NCI-H2029 treated with DMSO at 0.1 percent for 48 hours (cell line): ENCODE measurements around the gene OSTN.
"Not testable (repeated sequence)": the region's sequence is repeated elsewhere in the genome, so short reads cannot be mapped to it uniquely, and the experiment has no call there.

ENCODE experiments used
- DNase-seq: peaks from one replicate; lab custom pipeline; 2025; lab: John Stamatoyannopoulos, UW

The OSTN gene

DNA sequence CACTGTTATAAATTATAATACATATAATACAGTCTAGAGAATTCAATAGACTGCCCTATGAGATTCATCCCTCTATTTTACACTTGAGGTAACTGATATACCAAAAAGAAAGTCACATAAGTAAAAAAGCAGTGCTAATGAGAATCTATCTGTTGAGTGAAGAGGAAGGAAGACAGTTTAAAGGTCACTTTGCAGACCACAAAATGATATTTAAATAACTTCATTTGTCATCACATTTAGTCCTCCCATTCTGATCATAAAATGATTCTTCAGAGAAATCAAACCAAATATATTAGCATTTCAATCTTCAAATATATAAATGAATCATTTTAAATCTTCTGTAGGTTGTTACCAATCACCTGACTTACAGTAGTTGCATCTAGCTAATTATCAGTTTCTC lies 69.7 kb downstream of the OSTN start:
- no peak for DNase-seq

DNA sequence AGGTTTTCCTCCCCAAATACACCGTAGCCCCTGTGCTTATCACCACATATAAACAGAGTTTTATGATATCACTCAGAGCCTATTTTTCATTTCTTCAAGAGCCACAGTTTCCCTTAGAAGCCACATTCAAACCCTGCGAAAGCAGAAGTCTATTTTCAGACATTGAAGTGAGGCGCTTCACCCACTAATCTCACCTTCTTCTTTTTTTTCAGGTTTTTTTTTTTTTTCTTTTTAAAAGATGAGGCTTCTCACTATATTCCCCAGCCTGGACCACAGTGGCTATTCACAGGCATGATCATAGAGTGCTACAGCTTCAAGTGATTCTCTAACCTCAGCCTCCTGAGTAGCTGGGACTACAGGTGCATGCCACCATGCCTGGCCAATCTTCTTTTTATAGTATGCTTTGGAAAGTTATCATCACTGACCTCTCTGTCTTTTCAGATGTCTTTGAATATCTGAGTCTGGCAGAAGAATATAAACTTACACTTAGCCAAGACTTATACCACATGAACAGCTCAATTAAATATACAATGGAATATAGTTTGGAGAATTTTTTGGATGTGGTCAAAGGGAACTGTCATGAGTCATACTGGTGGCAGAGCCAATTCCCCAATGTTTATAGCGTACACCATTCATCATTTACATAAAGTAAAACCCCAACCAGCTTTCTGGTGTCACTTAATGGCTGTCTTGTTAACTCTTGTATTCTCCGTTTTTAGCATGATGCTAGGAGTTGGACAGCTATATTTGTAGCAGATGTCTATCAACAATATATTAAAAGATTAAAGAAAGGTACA lies 70.4 kb downstream of the OSTN start:
- DNase-seq = no peak

- not testable (repeated sequence) for DNase-seq
These were observed 76.2 kb downstream of the OSTN start for GRCh38 chr3:191275244-191275643.

DNA sequence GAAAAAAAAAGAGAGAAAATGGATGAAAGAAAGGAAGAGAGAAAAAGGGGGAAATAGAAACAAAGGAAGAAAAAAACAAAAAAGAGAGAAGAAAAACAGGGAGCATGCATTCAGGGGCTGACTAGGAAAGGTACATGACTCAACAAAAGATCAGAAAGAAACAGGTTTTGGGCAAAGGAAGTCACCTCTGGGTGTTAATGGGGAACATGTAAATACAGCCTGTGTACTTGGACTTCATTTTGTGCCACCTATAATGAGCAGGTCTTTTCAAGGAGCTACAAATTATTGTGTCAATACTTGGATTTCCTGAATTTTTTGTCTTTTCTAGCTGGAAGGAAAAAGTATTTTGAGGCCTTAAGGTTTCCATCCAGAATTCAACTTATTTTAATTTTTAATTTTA lies 76.7 kb downstream of the OSTN start:
- no peak for DNase-seq

DNA sequence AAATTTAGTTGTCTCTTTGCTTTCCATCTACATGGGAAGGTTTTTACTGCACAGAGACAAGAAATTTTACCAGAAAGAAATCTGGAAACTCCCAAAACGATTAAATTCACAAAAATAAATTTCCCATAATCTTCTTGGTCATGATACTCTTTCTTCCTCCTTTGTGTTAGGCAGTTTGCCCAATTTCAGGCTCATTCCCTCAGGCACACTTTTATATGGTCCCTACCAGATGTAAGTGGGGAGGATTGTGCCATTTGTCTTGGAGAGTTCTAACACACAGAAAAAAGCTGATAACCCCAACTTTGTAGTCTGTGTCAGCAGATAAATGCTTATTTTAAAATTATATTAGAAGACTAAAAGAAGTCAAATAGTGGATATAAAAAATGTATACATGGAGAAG lies 81.1 kb downstream of the OSTN start:
- DNase-seq = no peak

GRCh38 chr3:191280882-191281281 lies 81.8 kb downstream of the OSTN start:
- DNase-seq = no peak

DNA sequence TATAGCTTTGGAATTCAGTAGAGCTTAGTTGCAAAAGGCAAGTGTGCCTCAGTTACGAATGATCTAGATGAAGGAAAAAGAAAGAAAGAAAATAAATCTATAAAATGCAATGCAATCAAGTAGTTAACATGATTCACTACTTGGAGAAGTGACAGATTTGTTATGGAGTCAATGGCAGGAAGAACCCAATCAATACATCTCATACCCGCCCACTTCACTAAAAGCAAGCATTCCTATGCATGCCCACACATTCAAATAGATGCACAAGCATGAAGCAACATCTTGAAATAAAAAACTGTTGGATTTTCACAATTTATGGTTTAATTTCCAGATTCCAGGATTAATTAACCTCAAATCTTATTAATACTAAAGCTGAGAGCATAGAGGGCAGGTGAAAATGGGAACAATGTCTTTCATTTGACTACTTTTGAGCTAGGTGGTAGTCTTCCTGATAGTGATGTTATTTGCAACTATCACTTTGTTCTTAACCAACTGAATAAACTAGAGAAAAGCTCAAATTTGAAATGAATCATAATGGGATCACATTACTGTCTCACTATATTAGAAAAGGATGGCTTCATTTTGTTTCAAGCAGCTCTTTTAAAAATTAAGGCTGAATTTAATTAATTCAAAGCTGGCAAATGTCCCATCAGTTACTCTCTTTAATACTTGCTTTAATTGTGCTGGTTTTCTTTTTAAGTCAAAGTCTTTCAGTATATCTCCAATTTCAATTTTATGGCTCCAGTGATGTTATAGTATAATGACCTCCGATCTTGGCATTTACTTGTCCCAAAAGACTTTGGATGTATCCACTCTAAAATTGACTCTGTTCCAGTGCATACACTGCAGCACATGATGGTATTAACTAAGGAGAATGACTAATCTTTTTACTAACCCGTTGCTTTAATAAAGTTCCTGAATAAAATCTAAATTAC lies 83.5 kb downstream of the OSTN start:
- no peak for DNase-seq

DNA sequence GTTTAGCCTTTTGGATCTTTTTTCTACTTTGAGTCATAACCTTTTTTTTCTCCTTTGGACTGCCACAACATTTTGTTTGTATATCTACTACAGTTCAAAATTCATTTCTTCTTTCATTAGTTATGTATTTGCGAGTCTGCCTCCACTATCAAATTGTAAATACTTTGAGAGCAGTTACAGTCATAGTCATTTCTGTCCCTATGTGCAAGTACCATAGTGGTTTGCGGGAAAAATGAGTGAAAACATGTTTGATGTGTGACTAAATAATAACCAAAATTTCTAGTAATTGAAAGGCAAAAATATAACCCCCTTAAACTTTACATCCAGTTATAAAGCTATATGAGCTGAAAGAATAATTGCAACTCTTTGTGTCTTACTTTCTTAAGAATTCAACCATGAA lies 84.4 kb downstream of the OSTN start:
- no peak for DNase-seq

DNA sequence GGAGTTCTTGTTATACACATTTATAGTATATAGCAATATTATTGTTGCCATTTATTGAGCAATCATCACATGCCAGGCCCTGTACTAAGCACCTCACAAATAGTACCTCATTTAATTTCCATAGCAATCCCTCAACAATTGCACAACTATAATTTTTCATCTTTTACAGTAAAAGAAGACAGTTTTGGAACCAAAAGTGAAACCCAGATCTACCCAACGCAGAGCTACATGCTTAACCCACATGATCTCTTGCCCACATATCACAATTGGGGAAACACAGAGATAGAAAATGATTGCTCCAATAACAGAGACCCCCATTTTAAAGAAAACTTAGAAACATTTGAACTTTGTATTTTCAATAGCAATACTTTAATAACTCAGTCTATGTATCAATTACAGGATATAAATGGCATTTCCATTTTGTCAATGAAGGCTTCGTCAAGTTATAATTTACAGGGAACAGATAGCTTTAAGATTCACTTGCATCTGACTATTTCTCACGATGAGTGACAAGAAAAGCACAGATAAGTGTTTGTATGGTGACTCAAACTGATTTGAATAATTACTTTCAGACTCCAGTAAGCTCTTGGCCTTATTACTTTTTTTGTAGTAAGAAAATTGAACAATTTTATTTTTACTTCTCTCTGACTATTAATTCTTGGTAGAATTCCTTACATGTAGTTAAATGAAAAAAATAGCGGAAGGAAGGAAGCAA lies 91.4 kb downstream of the OSTN start:
- no peak for DNase-seq

- DNase-seq = no peak
These were observed 93.4 kb downstream of the OSTN start for GRCh38 chr3:191292243-191293015.

GRCh38 chr3:191294291-191294690 lies 95.2 kb downstream of the OSTN start:
- no peak for DNase-seq

GRCh38 chr3:191296041-191296541 lies 97.0 kb downstream of the OSTN start:
- no peak for DNase-seq

DNA sequence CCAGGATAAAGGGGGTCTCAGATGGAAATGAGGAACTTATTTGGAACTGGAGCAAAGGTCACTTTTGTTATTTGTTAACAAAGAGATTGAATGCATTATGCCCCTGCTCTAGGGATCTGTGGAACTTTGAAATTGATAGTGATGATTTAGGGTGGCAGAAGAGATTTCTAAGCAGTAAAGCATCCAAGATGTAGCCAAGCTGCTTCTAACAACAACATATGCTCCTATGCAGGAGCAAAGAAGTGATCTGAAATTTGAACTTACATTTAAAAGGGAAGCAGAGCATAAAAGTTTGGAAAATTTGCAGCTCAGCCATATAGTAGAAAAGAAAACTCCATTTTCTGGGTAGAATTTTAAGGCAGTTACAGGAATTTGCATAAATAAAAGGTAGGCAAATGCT lies 99.8 kb downstream of the OSTN start:
- no peak for DNase-seq

- no peak for DNase-seq
These were observed 101.4 kb downstream of the OSTN start for GRCh38 chr3:191300422-191300821.

- no peak for DNase-seq
These were observed 102.0 kb downstream of the OSTN start for GRCh38 chr3:191301017-191301416.

DNA sequence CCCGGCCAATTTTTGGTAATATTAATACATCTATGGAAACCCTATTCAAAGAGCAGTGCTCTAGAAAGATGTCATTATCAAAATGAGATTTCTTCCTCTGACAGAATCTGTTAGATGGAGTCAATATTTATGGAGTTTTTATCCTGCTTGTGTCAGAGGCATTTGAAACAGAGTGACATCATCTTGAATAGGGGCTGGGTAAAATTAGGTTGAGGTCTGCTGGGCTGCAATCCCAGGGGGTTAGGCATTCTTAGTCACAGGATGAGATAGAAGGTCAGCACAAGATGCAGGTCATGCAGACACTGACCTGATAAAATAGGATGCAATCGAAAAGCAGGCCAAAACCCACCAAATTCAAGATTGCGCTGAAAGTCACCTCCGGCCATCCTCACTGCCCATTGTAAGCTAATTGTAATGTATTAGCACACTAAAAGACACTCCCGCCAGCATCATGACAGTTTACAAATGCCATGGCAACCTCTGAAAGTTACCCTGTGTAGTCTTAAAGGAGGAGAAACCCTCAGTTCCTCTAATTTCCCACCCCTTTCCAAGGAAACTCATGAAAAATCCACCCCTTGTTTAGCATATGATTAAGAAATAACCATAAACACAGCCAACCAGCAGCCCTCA lies 102.9 kb downstream of the OSTN start:
- DNase-seq = no peak

DNA sequence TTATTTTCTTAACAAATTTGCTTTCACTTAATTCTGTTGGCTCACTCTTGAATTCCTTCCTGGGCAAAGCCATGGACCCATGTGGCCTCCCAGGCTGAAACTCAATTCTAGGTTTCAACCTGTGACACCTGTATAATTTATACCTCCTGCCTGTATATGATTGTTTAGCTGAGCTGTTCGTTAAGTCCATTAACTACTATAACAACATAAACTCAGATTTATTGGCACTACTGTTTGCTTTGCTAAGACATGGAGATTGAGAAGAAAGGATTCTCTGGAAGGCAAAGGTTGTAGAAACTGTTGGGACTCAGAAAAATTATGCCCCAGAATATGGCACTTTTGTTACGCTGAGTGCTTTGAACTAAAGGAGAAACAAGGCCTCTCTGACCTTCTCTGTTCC lies 103.4 kb downstream of the OSTN start:
- DNase-seq = no peak

GRCh38 chr3:191303596-191303995 lies 104.6 kb downstream of the OSTN start:
- no peak for DNase-seq

DNA sequence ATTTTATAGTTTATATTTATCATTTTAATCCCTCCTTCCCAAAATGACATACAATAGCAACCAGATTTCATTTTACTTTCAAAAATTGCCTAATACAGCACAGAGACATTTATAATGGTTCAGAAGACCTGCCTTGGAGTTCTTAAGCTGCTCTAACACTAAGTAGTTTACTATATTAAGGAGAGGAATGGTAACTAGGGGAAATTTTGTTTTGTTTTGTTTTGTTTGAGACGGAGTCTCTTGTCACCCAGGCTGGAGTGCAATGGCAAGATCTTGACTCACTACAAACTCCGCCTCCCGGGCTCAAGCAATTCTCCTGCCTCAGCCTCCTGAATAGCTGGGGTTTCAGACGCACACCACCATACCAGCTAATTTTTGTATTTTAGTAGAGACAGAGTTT lies 107.4 kb downstream of the OSTN start:
- no peak for DNase-seq

- no peak for DNase-seq
These were observed 108.3 kb downstream of the OSTN start for GRCh38 chr3:191307341-191307740.

DNA sequence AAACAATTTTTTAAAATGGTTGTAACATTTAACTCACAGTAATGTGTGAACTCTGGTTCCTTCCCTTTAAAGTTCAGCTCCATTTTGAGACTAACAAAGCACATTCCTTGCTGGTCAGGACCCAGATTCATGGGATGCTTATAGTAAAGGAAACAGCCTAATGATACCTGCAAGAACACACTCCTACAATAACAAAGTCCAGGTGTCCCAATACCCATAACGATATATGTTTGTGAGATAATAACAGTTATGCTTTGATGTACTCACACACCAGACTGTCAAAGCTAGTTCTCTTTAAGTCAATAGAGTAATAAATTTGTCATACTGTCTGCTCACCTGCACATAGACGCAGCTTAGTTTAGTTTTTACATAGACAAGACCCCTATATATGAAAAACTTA lies 114.3 kb downstream of the OSTN start:
- no peak for DNase-seq
